ENCODE results near the gene SLC9A4. TPM values are rescaled to one million over a fixed set of nuclear protein-coding genes. Genes with fewer than 3 reads are reported as not detected.
"Not testable (repeated sequence)": the region's sequence is repeated elsewhere in the genome, so short reads cannot be mapped to it uniquely, and the experiment has no call there.

The SLC9A4 gene
- total RNA-seq, 1 donor from 2014 or later, result 0.15 TPM

GRCh38 chr2:102540882-102541281, 67.9 kb downstream of the SLC9A4 start:
- intact Hi-C loops (cut with micrococcal nuclease), result no loop called here

GRCh38 chr2:102544182-102544581, 71.2 kb downstream of the SLC9A4 start:
- intact Hi-C loops (cut with micrococcal nuclease), result no loop called here

GRCh38 chr2:102547462-102547861, 74.4 kb downstream of the SLC9A4 start:
- intact Hi-C loops (cut with micrococcal nuclease), result no loop called here

GRCh38 chr2:102549027-102549426, 76.0 kb downstream of the SLC9A4 start:
- intact Hi-C loops (cut with micrococcal nuclease), result no loop called here

- intact Hi-C loops (cut with micrococcal nuclease), result no loop called here
These were observed 77.1 kb downstream of the SLC9A4 start for GRCh38 chr2:102550151-102550550.

- intact Hi-C loops (cut with micrococcal nuclease), result no loop called here
These were observed 78.5 kb downstream of the SLC9A4 start for GRCh38 chr2:102551329-102552096.

- intact Hi-C loops (cut with micrococcal nuclease), result no loop called here
These were observed 80.6 kb downstream of the SLC9A4 start for GRCh38 chr2:102553601-102554000.

- intact Hi-C loops (cut with micrococcal nuclease), result no loop called here
These were observed 85.4 kb downstream of the SLC9A4 start for GRCh38 chr2:102558463-102558862.

GRCh38 chr2:102562542-102562941, 89.5 kb downstream of the SLC9A4 start:
- intact Hi-C loops (cut with micrococcal nuclease), result not testable (repeated sequence)

- intact Hi-C loops (cut with micrococcal nuclease), result no loop called here
These were observed 102.9 kb downstream of the SLC9A4 start for GRCh38 chr2:102575888-102576287.

- intact Hi-C loops (cut with micrococcal nuclease), result no loop called here
These were observed 105.3 kb downstream of the SLC9A4 start for GRCh38 chr2:102578376-102578775.

- intact Hi-C loops (cut with micrococcal nuclease), result no loop called here
These were observed 108.9 kb downstream of the SLC9A4 start for GRCh38 chr2:102581911-102582310.

GRCh38 chr2:102582845-102583244, 109.8 kb downstream of the SLC9A4 start:
- intact Hi-C loops (cut with micrococcal nuclease), result no loop called here

Other genes starting within 250 kb of the SLC9A4 start
- 16.0 and 16.2 TPM in 2 replicates for gene IL1RL1, start 161.7 kb upstream of the SLC9A4 start, total RNA-seq
- 83.8 and 83.9 TPM in 2 replicates for gene IL18R1, start 117.4 kb upstream of the SLC9A4 start, total RNA-seq
- gene IL18RAP, start 50.1 kb upstream of the SLC9A4 start, total RNA-seq, result 40.3 and 43.4 TPM in 2 replicates
- not detected in 2 replicates for gene SLC9A2, start 146.3 kb downstream of the SLC9A4 start, total RNA-seq

All from T-helper 1 cell treated with Interleukin-12 subunit alpha and Interleukin-12 subunit beta and Interleukin-4 antibody, amounts not matched to agents 30 ng/mL and 1 ng/mL, for 36 hours (primary cell).